SK-N-SH (cell line): ENCODE data around the gene MTUS2. TPM values are rescaled to one million over a fixed set of nuclear protein-coding genes. Genes with fewer than 3 reads are reported as not detected.

Experiments
- CTCF ChIA-PET: fragments of 300-600, 350-600 bp; formaldehyde crosslinking; extraction: SDS; loops from one replicate; lab custom pipeline; 2021; lab: Yijun Ruan, JAX
- POLR2A ChIA-PET: fragments of 350-600 bp; sonication (Branson Sonifier 250); formaldehyde crosslinking; extraction: SDS; loops from one replicate; lab custom pipeline; 2020; ENCODE audit warnings: antibody characterized with exemption, inconsistent platforms; lab: Yijun Ruan, JAX
- DNase-seq: peaks from one replicate; pipeline ENCODE4 v3.0.0; 2012
- H2AFZ ChIP-seq: fragments of 200-600 bp; sonication (generic); 2 replicates; pipeline ENCODE4 v1.8.1; 2016; ENCODE audit warnings: antibody characterized with exemption, mild to moderate bottlenecking, low read depth
- H3F3A ChIP-seq: fragments of 200-600 bp; sonication (generic); replicated peaks from 2 replicates; pipeline ENCODE3; 2016; ENCODE audit warnings: antibody characterized with exemption, mild to moderate bottlenecking; ENCODE audit not compliant: insufficient read depth
- H3K27ac ChIP-seq, 2 experiments: fragments of 200-500 bp in 1 of 2; fragments of 200-600 bp in 1 of 2; sonication (Bioruptor generic) in 1 of 2; sonication (generic), shearing (Covaris generic) in 1 of 2; 2 replicates each; pipeline versions ENCODE4 v1.5.1 to v1.6.1; 2014 to 2016; ENCODE audit warnings: low read depth in 2 of 2, inconsistent platforms in 1 of 2, low read length in 1 of 2, mild to moderate bottlenecking in 1 of 2, mixed read lengths in 1 of 2
- H3K27me3 ChIP-seq: fragments of 200-600 bp; sonication (generic), shearing (Covaris generic); 2 replicates; pipeline ENCODE4 v1.6.1; 2016; ENCODE audit warnings: mixed run types; ENCODE audit not compliant: insufficient read depth
- H3K36me3 ChIP-seq, 2 experiments: fragments of 200-500 bp in 1 of 2; fragments of 200-600 bp in 1 of 2; sonication (Bioruptor generic) in 1 of 2; sonication (generic) in 1 of 2; replicated peaks in 1 of 2; 2 replicates each; pipeline versions ENCODE3 to v1.5.1; 2014 to 2016; ENCODE audit warnings: low read length in 1 of 2, mild to moderate bottlenecking in 1 of 2; ENCODE audit not compliant: insufficient read depth in 2 of 2, control insufficient read depth in 1 of 2
- H3K4me1 ChIP-seq, 2 experiments: fragments of 200-500 bp in 1 of 2; fragments of 200-600 bp in 1 of 2; sonication (Bioruptor generic) in 1 of 2; sonication (generic), shearing (Covaris generic) in 1 of 2; 2 replicates each; pipeline versions ENCODE4 v1.5.1 to v1.6.1; 2014 to 2016; ENCODE audit warnings: low read depth in 1 of 2, low read length in 1 of 2, mixed run types in 1 of 2; ENCODE audit not compliant: insufficient read depth in 2 of 2, control insufficient read depth in 1 of 2
- H3K4me2 ChIP-seq: fragments of 200-600 bp; sonication (generic), shearing (Covaris generic); 2 replicates; pipeline ENCODE4 v1.6.1; 2017; ENCODE audit warnings: mixed run types
- H3K4me3 ChIP-seq, 2 experiments: fragments of 200-500 bp in 1 of 2; fragments of 200-600 bp in 1 of 2; sonication (Bioruptor generic) in 1 of 2; sonication (generic), shearing (Covaris generic) in 1 of 2; 2 replicates each; pipeline versions ENCODE4 v1.5.1 to v1.8.1; 2014 to 2016; ENCODE audit warnings: low read depth in 2 of 2, inconsistent platforms in 1 of 2, low read length in 1 of 2, mild to moderate bottlenecking in 1 of 2, mixed read lengths in 1 of 2, moderate library complexity in 1 of 2
- H3K79me2 ChIP-seq: fragments of 200-600 bp; sonication (generic); 2 replicates; pipeline ENCODE4 v1.8.1; 2017; ENCODE audit warnings: mild to moderate bottlenecking; ENCODE audit not compliant: insufficient read depth
- H3K9ac ChIP-seq: fragments of 200-600 bp; sonication (generic); 2 replicates; pipeline ENCODE4 v1.6.1; 2017; ENCODE audit warnings: mixed run types
- H3K9me2 ChIP-seq: fragments of 200-600 bp; sonication (generic); 2 replicates; pipeline ENCODE4 v1.6.1; 2017; ENCODE audit warnings: mixed run types
- H3K9me3 ChIP-seq: fragments of 200-600 bp; sonication (generic); 2 replicates; pipeline ENCODE4 v1.6.1; 2017; ENCODE audit warnings: mixed run types, mild to moderate bottlenecking, moderate library complexity
- H4K20me1 ChIP-seq: fragments of 200-600 bp; sonication (generic); 2 replicates; pipeline ENCODE4 v1.6.1; 2017; ENCODE audit warnings: mild to moderate bottlenecking, mixed run types; ENCODE audit not compliant: insufficient read depth
- CHD2 ChIP-seq: fragments of 150-350 bp; IDR thresholded peaks from 2 replicates; pipeline ENCODE4 v1.6.1; 2018; ENCODE audit warnings: low read length; ENCODE audit not compliant: partially characterized antibody
- ELF1 ChIP-seq: IDR thresholded peaks from 2 replicates; pipeline ENCODE4 v1.4.0; 2012
- EP300 ChIP-seq, 2 experiments: IDR thresholded peaks; 2 replicates each; pipeline versions ENCODE4 v1.4.0 to v1.6.1; 2012; ENCODE audit warnings: borderline replicate concordance in 1 of 2, low read depth in 1 of 2, low read length in 1 of 2
- EZH2phosphoT487 ChIP-seq: fragments of 200-600 bp; sonication (generic); IDR thresholded peaks from 2 replicates; pipeline ENCODE4 v1.6.1; 2017; ENCODE audit warnings: low read depth, mixed run types, mild to moderate bottlenecking, antibody characterized with exemption, moderate library complexity, borderline replicate concordance
- FOSL2 ChIP-seq: IDR thresholded peaks from 2 replicates; pipeline ENCODE4 v1.4.0; 2012; ENCODE audit warnings: low read depth, mild to moderate bottlenecking, moderate library complexity, borderline replicate concordance
- GABPA ChIP-seq: IDR thresholded peaks from 2 replicates; pipeline ENCODE4 v1.4.0; 2012; ENCODE audit warnings: low read depth, mild to moderate bottlenecking
- JUND ChIP-seq: IDR thresholded peaks from 2 replicates; pipeline ENCODE4 v1.4.0; 2012
- MEF2A ChIP-seq: IDR thresholded peaks from 2 replicates; pipeline ENCODE4 v1.4.0; 2012; ENCODE audit warnings: low read depth, borderline replicate concordance
- POLR2AphosphoS5 ChIP-seq: IDR thresholded peaks from 2 replicates; pipeline ENCODE4 v1.6.1; 2012; ENCODE audit warnings: low read depth, low read length
- RAD21 ChIP-seq: IDR thresholded peaks from 2 replicates; pipeline ENCODE4 v1.6.1; 2012; ENCODE audit warnings: mild to moderate bottlenecking, low read length
- REST ChIP-seq: IDR thresholded peaks from 2 replicates; pipeline ENCODE4 v1.6.1; 2012; ENCODE audit warnings: mild to moderate bottlenecking, low read depth, low read length, moderate library complexity
- RFX5 ChIP-seq: IDR thresholded peaks from 2 replicates; pipeline ENCODE4 v1.6.1; 2012; ENCODE audit warnings: mild to moderate bottlenecking, improper control_type of control experiment, low read length
- SIN3A ChIP-seq: IDR thresholded peaks from 2 replicates; pipeline ENCODE4 v1.6.1; 2012; ENCODE audit warnings: low read depth, mild to moderate bottlenecking, low read length, moderate library complexity, borderline replicate concordance
- SMC3 ChIP-seq: IDR thresholded peaks from 2 replicates; pipeline ENCODE4 v1.6.1; 2012; ENCODE audit warnings: low read depth, low read length, improper control_type of control experiment
- TAF1 ChIP-seq: IDR thresholded peaks from 2 replicates; pipeline ENCODE4 v1.6.1; 2012; ENCODE audit warnings: low read depth, mild to moderate bottlenecking, low read length, moderate library complexity, borderline replicate concordance
- TCF12 ChIP-seq: IDR thresholded peaks from 2 replicates; pipeline ENCODE4 v1.4.0; 2012
- TEAD4 ChIP-seq: IDR thresholded peaks from 2 replicates; pipeline ENCODE4 v1.4.0; 2012; ENCODE audit warnings: mild to moderate bottlenecking, borderline replicate concordance; ENCODE audit not compliant: insufficient read depth
- ZBTB33 ChIP-seq: IDR thresholded peaks from 2 replicates; pipeline ENCODE4 v1.4.0; 2012; ENCODE audit warnings: low read depth, borderline replicate concordance
- WGBS: methylation state at CpG from one replicate; pipeline ENCODE4 v1.1.6; 2017; ENCODE audit warnings: low lambda C conversion rate; 5-methylcytosine and 5-hydroxymethylcytosine counted together
- polyA plus RNA-seq, 3 experiments: library from polyadenylated mRNA; depleted of rRNA; stranded (reverse); fragments of >200 nt; gene quantifications; 2 replicates each; pipeline ENCODE4 v1.2.3, GENCODE V29; 2012

The MTUS2 gene
- polyA plus RNA-seq, 1 of the 3 experiments (the other 2 are of a cell fraction) = 1.7 TPM

GRCh38 chr13:29182216-29182615 is 362.1 kb downstream of the MTUS2 start (continued):
- TF ChIP-seq ZBTB33 (no peak), TEAD4 (no peak)

GRCh38 chr13:29185926-29186325 is 365.8 kb downstream of the MTUS2 start:
- Histone ChIP-seq H3K4me1 (no peaks in the 10 kb centered on the region), H4K20me1 (no peaks in the 10 kb centered on the region), H3K9me3 (no peaks in the 10 kb centered on the region), H3K79me2 (no peaks in the 10 kb centered on the region), H3K4me2 (no peak overlapping the region), H3K4me3 (no peak overlapping the region), H2AFZ (no peak overlapping the region), H3K9ac (no peak overlapping the region), H3F3A (no peaks in the 10 kb centered on the region), H3K36me3 (no peaks in the 10 kb centered on the region), H3K9me2 (no peaks in the 10 kb centered on the region), H3K27ac (no peak overlapping the region), H3K27me3 (no peaks in the 10 kb centered on the region)
- CTCF ChIA-PET = no interaction called here
- 1% methylated on average over 2 of the region's 2 CpGs for WGBS
- DNase-seq = no peak
- POLR2A ChIA-PET = no interaction called here
- TF ChIP-seq FOSL2 (no peak), MEF2A (no peak), REST (no peak)

GRCh38 chr13:29187584-29187983 is 367.4 kb downstream of the MTUS2 start:
- Histone ChIP-seq H3K27ac (no peak overlapping the region), H3K36me3 (no peaks in the 10 kb centered on the region), H3F3A (no peaks in the 10 kb centered on the region), H3K9me3 (no peaks in the 10 kb centered on the region), H3K27me3 (no peaks in the 10 kb centered on the region), H3K4me3 (no peak overlapping the region), H3K4me1 (no peaks in the 10 kb centered on the region), H3K9ac (no peak overlapping the region), H3K9me2 (no peaks in the 10 kb centered on the region), H3K79me2 (no peaks in the 10 kb centered on the region), H3K4me2 (no peak overlapping the region), H4K20me1 (no peaks in the 10 kb centered on the region), H2AFZ (no peak overlapping the region)
- TF ChIP-seq CHD2 (no peak), TAF1 (no peak), EP300 (IDR thresholded peaks at IDR 0.05; ENCODE audit: borderline replicate concordance in 1 of 2, low read depth in 1 of 2, low read length in 1 of 2) (no peak), POLR2AphosphoS5 (no peak), RFX5 (no peak), RAD21 (no peak), TCF12 (no peak), ELF1 (no peak), EZH2phosphoT487 (no peak), JUND (no peak), GABPA (no peak), FOSL2 (no peak), SIN3A (no peak), SMC3 (no peak)
- POLR2A ChIA-PET = no interaction called here
- no peak for DNase-seq
- CTCF ChIA-PET = no interaction called here
- 4% methylated on average over 1 of the region's 1 CpG for WGBS
